ENCODE data around the gene CD53.

- TF ChIP-seq POLR2AphosphoS5 (IDR thresholded peaks at IDR 0.05): no peak
- TF ChIP-seq, protein P1, sequence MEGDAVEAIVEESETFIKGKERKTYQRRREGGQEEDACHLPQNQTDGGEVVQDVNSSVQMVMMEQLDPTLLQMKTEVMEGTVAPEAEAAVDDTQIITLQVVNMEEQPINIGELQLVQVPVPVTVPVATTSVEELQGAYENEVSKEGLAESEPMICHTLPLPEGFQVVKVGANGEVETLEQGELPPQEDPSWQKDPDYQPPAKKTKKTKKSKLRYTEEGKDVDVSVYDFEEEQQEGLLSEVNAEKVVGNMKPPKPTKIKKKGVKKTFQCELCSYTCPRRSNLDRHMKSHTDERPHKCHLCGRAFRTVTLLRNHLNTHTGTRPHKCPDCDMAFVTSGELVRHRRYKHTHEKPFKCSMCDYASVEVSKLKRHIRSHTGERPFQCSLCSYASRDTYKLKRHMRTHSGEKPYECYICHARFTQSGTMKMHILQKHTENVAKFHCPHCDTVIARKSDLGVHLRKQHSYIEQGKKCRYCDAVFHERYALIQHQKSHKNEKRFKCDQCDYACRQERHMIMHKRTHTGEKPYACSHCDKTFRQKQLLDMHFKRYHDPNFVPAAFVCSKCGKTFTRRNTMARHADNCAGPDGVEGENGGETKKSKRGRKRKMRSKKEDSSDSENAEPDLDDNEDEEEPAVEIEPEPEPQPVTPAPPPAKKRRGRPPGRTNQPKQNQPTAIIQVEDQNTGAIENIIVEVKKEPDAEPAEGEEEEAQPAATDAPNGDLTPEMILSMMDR (IDR thresholded peaks at IDR 0.05): no peak
- TF ChIP-seq POLR2A (IDR thresholded peaks at IDR 0.05): no peak
- no peak for TF ChIP-seq EP300 (IDR thresholded peaks at IDR 0.05)
Measured at GRCh38 chr1:110945626-110946025, 72.7 kb downstream of the CD53 start.

All from suprapubic skin (tissue), 4 donors.